DMS53 treated with DMSO at 0.1 percent for 48 hours (cell line): ENCODE data around the gene PSMC6.

Source experiments
- DNase-seq: peaks from one replicate; lab custom pipeline; 2025; ENCODE audit not compliant: unreplicated experiment; lab: John Stamatoyannopoulos, UW

PSMC6 gene

GRCh38 chr14:52706724-52707706, at the start of gene PSMC6:
PSMC6 (plus strand) TSS chr14:52707200; CDS start chr14:52707220, 20 bp downstream.
- DNase-seq: peak; percentile 72

- no peak for DNase-seq
Observed at GRCh38 chr14:52660325-52660724, 46.7 kb upstream of the PSMC6 start.

GRCh38 chr14:52660832-52661231, 46.2 kb upstream of the PSMC6 start:
- no peak for DNase-seq

- no peak for DNase-seq
Observed at GRCh38 chr14:52661314-52661713, 45.7 kb upstream of the PSMC6 start.

GRCh38 chr14:52663850-52664249, 43.1 kb upstream of the PSMC6 start:
- DNase-seq: no peak

GRCh38 chr14:52678591-52678990, 28.4 kb upstream of the PSMC6 start:
- DNase-seq: peak; percentile 3

GRCh38 chr14:52683985-52684520, 22.9 kb upstream of the PSMC6 start:
- no peak for DNase-seq

- no peak for DNase-seq
Observed at GRCh38 chr14:52686176-52686575, 20.8 kb upstream of the PSMC6 start.

- no peak for DNase-seq
Observed at GRCh38 chr14:52690983-52691760, 15.8 kb upstream of the PSMC6 start.

- no peak for DNase-seq
Observed at GRCh38 chr14:52692248-52692962, 14.6 kb upstream of the PSMC6 start.

GRCh38 chr14:52693036-52693435, 14.0 kb upstream of the PSMC6 start:
- DNase-seq: no peak

GRCh38 chr14:52693532-52693931, 13.5 kb upstream of the PSMC6 start:
- DNase-seq: no peak

GRCh38 chr14:52694761-52695480, 12.1 kb upstream of the PSMC6 start:
- DNase-seq: peak; percentile 12

- DNase-seq: peak; percentile 40
Observed at GRCh38 chr14:52695481-52696091, 11.4 kb upstream of the PSMC6 start, which contains the start of gene ERO1A. ERO1A (minus strand) TSS chr14:52695558; CDS start chr14:52695481, 77 bp downstream.

GRCh38 chr14:52700701-52701172, 6.3 kb upstream of the PSMC6 start:
- peak; percentile 80 for DNase-seq

- DNase-seq: no peak
Observed at GRCh38 chr14:52701223-52701622, 5.8 kb upstream of the PSMC6 start.

GRCh38 chr14:52703225-52703624, 3.8 kb upstream of the PSMC6 start:
- DNase-seq: no peak

- no peak for DNase-seq
Observed at GRCh38 chr14:52703664-52704063, 3.3 kb upstream of the PSMC6 start.

GRCh38 chr14:52706286-52706685, 714 bp upstream of the PSMC6 start:
- DNase-seq: no peak

GRCh38 chr14:52711666-52712065, 4.7 kb downstream of the PSMC6 start:
- no peak for DNase-seq
